NCI-H748 treated with DMSO at 0.1 percent for 48 hours (cell line): ENCODE data around the gene AP1AR.

Source experiments
- DNase-seq: peaks from one replicate; lab custom pipeline; 2025; lab: John Stamatoyannopoulos, UW

AP1AR gene

GRCh38 chr4:112312610-112313239, 81.1 kb downstream of the AP1AR start:
- no peak for DNase-seq

DNA sequence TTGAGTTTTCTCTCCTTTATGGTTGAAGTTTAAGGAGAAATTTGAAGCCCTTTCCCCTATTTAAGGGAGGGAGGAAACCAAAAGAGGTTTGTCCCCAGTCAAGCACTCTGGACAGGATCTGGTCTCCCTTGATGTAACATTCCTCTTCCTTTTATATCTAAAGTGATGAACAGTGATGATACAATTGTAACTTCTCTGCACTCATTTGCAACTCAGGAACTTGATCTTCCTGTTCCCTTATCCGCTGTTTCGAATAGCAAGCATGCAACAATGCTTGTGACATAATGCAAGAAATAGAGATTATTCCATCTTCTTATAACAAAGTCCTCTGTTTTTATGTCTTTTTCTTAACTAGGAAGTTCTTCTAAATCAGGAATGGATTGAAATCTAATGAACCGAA, 83.9 kb downstream of the AP1AR start:
- DNase-seq: no peak

DNA sequence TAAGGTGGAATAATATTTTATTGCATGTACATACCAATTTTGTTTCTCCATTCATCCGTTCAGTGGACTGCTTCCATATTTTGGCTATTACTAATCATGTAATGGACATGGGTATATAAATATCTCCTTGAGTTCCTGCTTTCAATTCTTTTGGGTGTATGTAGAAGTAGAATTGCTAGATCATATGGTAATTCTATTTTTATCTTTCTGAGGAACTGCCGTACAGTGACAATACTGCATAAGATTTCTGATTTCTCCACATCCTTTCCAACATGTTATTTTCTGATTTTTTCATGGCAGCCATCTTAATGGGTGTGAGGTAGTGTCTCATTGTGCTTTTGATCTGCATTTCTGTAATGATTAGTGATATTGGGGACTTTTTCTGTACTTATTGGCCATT, 84.8 kb downstream of the AP1AR start:
- no peak for DNase-seq

DNA sequence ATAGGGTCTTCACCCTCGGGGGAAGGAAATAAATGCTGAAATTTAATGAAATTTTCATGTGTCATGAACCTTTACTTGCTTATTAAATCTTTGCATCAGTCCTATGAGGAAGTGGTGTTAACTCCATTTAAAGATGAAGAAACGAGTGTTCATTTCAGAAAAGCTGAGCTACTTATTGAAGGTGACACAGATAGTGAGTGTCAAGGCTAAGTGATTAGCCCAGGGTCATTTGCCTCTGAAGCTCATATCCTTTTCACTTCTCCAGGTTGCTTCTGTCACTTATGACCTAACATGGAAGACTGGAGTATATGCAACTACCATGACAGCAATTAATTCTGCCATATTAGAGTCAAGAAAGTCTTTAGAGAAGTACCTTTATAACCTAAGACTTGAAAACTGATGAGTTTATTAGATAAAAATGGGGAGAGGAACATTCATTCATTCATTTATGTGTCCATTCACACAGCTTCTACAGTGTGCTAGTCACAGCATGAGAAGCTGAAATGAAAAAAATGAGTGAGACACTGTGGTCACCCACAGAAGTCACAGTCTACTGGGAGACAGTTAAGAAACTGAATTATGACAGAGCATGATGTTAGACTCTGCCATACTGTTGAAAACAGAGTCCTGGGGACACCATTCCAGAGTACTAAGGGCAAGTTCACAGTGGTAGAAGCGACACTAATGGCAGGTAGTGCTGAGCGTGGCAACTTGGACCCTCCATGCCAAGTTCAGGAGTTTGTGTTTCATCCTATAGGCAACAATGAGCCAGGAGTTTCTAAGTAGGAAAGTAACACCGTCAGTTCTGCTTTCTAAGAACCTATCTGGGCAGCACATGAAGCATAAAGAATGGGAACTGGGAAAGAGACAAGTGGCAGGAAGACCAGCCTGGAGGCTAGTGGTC, 86.9 kb downstream of the AP1AR start:
- no peak for DNase-seq
